Activated CD8-positive, alpha-beta T cell treated with anti-CD3 and anti-CD28 coated beads for 36 hours (primary cell): Measurements from ENCODE around the gene PDE5A. TPM values are rescaled to one million over a fixed set of nuclear protein-coding genes. Genes with fewer than 3 reads are reported as not detected.

Experiments
- ATAC-seq: fragments of 200-7000 bp; cut with Tn5 transposase; one replicate; pipeline ENCODE4 v1.10.0; 2021; ENCODE audit warnings: mild to moderate bottlenecking, moderate library complexity
- CTCF ChIA-PET: fragments of 350-600 bp; sonication (Branson Sonifier 250); formaldehyde crosslinking; loops from one replicate; lab custom pipeline; 2021; ENCODE audit warnings: antibody characterized with exemption; lab: Charles Lee
- POLR2A ChIA-PET: fragments of 350-600 bp; sonication (Branson Sonifier 250); formaldehyde crosslinking; loops from one replicate; lab custom pipeline; 2021; ENCODE audit warnings: antibody characterized with exemption; lab: Charles Lee
- DNase-seq: peaks from one replicate; pipeline ENCODE4 v3.0.0-alpha.2; 2020
- H3K27ac Mint-ChIP-seq: one replicate; pipeline ENCODE4 v1.8.0; 2021; ENCODE audit warnings: mild to moderate bottlenecking, mixed read lengths
- H3K27me3 Mint-ChIP-seq: one replicate; pipeline ENCODE4 v1.8.0; 2021; ENCODE audit warnings: mixed read lengths
- H3K36me3 Mint-ChIP-seq: one replicate; pipeline ENCODE4 v1.8.0; 2021; ENCODE audit warnings: low read depth, mixed read lengths
- H3K4me1 Mint-ChIP-seq: one replicate; pipeline ENCODE4 v1.8.0; 2021; ENCODE audit warnings: low read depth, mixed read lengths
- H3K4me3 Mint-ChIP-seq: one replicate; pipeline ENCODE4 v1.8.0; 2021; ENCODE audit warnings: mild to moderate bottlenecking, moderate library complexity, mixed read lengths
- H3K9me3 Mint-ChIP-seq: one replicate; pipeline ENCODE4 v1.8.0; 2021; ENCODE audit warnings: mixed read lengths
- intact Hi-C: fragments of 100-400 bp; cut with micrococcal nuclease; formaldehyde crosslinking; loops from one replicate; pipeline ENCODE4 v1.10.0; 2022
- total RNA-seq, 2 experiments: library from RNA; stranded (reverse); gene quantifications; one replicate each; pipeline ENCODE4 v1.2.3, GENCODE V29; 2021
- TF ChIP-seq, protein P1 (sequence below): fragments of 200-600 bp; IDR thresholded peaks from one replicate; pipeline ENCODE4 v1.8.0; 2022; ENCODE audit warnings: antibody characterized with exemption, mild to moderate bottlenecking

The PDE5A gene
- total RNA-seq, 2 experiments from 2014 or later = 0.22 to 0.32 TPM

DNA sequence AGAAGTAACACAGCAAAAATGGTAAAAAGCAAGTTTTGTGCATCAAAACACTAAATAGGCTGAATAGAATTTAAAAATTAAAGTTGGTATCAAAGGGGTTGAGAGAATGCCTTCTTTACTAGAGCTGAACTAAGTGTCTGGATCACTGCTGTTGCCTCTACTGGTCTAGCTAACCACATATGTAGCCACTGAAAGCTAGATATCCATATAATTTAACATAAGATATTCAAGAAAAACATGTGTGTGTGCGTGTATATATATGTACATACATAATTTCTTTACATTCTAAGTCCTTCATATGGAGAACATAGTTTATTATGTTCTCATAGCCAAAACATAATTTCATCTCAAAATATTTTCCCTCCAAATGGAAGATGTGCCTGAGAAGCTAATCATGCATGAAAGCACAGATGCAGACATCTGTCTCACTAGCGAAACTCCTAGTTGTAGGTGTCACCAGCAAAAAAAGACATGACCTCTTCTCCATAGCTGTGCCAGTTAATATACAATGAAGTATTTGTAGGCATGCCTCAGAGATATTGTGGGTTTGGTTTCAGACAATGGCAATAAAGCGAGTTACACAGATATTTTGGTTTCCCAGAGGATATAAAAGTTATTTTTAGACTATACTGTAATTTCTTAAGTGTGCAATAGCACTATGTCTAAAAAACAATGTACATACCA lies 47.3 kb downstream of the PDE5A start:
- Mint-ChIP-seq H3K27me3 (peaks cover 3% of the 10 kb centered on the region), H3K4me3 (no peak overlapping the region), H3K4me1 (no peaks in the 10 kb centered on the region), H3K27ac (no peak overlapping the region), H3K9me3 (peaks cover 7% of the 10 kb centered on the region), H3K36me3 (no peaks in the 10 kb centered on the region)
- TF ChIP-seq, protein P1, sequence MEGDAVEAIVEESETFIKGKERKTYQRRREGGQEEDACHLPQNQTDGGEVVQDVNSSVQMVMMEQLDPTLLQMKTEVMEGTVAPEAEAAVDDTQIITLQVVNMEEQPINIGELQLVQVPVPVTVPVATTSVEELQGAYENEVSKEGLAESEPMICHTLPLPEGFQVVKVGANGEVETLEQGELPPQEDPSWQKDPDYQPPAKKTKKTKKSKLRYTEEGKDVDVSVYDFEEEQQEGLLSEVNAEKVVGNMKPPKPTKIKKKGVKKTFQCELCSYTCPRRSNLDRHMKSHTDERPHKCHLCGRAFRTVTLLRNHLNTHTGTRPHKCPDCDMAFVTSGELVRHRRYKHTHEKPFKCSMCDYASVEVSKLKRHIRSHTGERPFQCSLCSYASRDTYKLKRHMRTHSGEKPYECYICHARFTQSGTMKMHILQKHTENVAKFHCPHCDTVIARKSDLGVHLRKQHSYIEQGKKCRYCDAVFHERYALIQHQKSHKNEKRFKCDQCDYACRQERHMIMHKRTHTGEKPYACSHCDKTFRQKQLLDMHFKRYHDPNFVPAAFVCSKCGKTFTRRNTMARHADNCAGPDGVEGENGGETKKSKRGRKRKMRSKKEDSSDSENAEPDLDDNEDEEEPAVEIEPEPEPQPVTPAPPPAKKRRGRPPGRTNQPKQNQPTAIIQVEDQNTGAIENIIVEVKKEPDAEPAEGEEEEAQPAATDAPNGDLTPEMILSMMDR = no peak
- POLR2A ChIA-PET = no interaction called here
- intact Hi-C loops = no loop called here
- CTCF ChIA-PET = interaction anchor here (1.4 kb wide), 1 partner anchor 46 kb away, joined by 4 read pairs; no protein-coding TSS in a partner anchor
- DNase-seq (no peak), ATAC-seq (no peak)

GRCh38 chr4:119580293-119580692 lies 48.3 kb downstream of the PDE5A start:
- POLR2A ChIA-PET = no interaction called here
- H3K9me3 Mint-ChIP-seq = peaks cover 10% of the 10 kb centered on the region
- intact Hi-C loops = no loop called here

DNA sequence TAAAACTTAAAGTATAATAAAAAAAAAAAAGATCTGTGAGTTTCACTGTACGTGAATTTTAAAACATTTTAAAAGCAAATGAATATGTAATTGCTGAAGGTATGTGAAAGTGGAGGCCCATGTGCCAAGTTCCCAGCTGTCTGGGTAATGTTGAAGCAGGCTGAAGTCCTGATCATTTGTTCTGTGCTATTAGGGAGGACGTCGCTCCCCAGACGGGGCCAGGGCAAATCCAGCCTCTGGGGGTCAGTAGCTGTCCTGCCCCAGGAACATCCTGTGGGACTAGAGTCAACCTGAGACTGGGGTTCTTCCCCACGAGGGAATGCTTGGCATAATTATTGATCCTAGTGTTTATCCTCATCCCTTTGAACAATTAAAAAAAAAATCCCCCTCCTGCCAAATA lies 48.8 kb downstream of the PDE5A start:
- peaks cover 1% of the 10 kb centered on the region for H3K27me3 Mint-ChIP-seq
- TF ChIP-seq, protein P1 = no peak
- H3K4me1 Mint-ChIP-seq = no peaks in the 10 kb centered on the region
- DNase-seq = no peak
- H3K4me3 Mint-ChIP-seq = no peak overlapping the region
- POLR2A ChIA-PET = no interaction called here
- no peak for ATAC-seq
- CTCF ChIA-PET = no interaction called here
- H3K36me3 Mint-ChIP-seq = no peaks in the 10 kb centered on the region
- peaks cover 14% of the 10 kb centered on the region for H3K9me3 Mint-ChIP-seq
- intact Hi-C loops = no loop called here
- H3K27ac Mint-ChIP-seq = no peak overlapping the region

More at GRCh38 chr4:119580293-119580692, 48.3 kb downstream of the PDE5A start:
- Mint-ChIP-seq H3K4me1 (no peaks in the 10 kb centered on the region), H3K27ac (no peak overlapping the region), H3K27me3 (peaks cover 2% of the 10 kb centered on the region), H3K36me3 (no peaks in the 10 kb centered on the region), H3K4me3 (no peak overlapping the region)
- DNase-seq (no peak), ATAC-seq (no peak)
- TF ChIP-seq, protein P1 = no peak
- CTCF ChIA-PET = interaction anchor here (1.4 kb wide), 1 partner anchor 47 kb away, joined by 4 read pairs; no protein-coding TSS in a partner anchor

DNA sequence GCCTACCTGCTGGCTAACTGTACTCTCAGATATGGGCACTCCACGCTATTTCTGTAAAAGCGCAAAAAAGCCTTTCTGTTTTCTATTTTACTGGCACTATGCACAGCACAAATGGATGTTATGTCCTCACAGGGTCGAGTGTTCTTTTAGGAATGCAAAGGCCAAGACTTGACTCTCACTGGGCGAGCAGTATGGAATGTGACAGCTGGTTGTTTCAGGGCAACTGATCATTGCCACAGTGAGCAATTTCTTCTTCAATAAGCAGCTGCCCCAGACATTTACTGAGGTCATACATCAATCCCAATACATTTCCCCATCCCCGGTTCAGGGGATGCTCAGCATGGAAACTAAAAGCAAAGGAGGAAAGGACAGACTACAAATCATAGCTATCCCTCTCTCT lies 58.2 kb downstream of the PDE5A start:
- no peak for DNase-seq
- TF ChIP-seq, protein P1 = no peak
- Mint-ChIP-seq H3K4me1 (no peaks in the 10 kb centered on the region), H3K36me3 (peaks cover 2% of the 10 kb centered on the region), H3K27ac (no peak overlapping the region), H3K4me3 (no peak overlapping the region), H3K9me3 (peaks cover 5% of the 10 kb centered on the region), H3K27me3 (no peaks in the 10 kb centered on the region)
- ChIA-PET CTCF (interaction anchor here (1.2 kb wide), 1 partner anchor 12 kb away, joined by 3 read pairs; no protein-coding TSS in a partner anchor), POLR2A (no interaction called here)
- ATAC-seq = no peak
- intact Hi-C loops = no loop called here

- TF ChIP-seq, protein P1 = no peak
- ChIA-PET CTCF (interaction anchor here (1.7 kb wide), 1 partner anchor 64 kb away, joined by 4 read pairs; the partner anchor contains the start of gene PDE5A), POLR2A (no interaction called here)
- Mint-ChIP-seq H3K27ac (no peak overlapping the region), H3K9me3 (peaks cover 15% of the 10 kb centered on the region), H3K27me3 (no peaks in the 10 kb centered on the region), H3K4me1 (no peaks in the 10 kb centered on the region), H3K4me3 (no peak overlapping the region), H3K36me3 (peaks cover 4% of the 10 kb centered on the region)
- DNase-seq = no peak
- ATAC-seq = no peak
- intact Hi-C loops = no loop called here
These were observed 64.5 kb downstream of the PDE5A start for GRCh38 chr4:119564106-119564505.
